Loucy (cell line): ENCODE measurements around the gene MCHR1.

Experiments used
- EZH2phosphoT487 ChIP-seq: fragments of 200-600 bp; IDR thresholded peaks from 2 replicates; pipeline ENCODE4 v1.6.1; 2018; ENCODE audit warnings: antibody characterized with exemption, mild to moderate bottlenecking, moderate library complexity, borderline replicate concordance
- TF ChIP-seq, protein P1 (sequence below): fragments of 200-600 bp; sonication (generic); conservative IDR thresholded peaks from 2 replicates; pipeline ENCODE4 v1.5.1; 2014; ENCODE audit warnings: mild to moderate bottlenecking, antibody characterized with exemption, low read length

DNA sequence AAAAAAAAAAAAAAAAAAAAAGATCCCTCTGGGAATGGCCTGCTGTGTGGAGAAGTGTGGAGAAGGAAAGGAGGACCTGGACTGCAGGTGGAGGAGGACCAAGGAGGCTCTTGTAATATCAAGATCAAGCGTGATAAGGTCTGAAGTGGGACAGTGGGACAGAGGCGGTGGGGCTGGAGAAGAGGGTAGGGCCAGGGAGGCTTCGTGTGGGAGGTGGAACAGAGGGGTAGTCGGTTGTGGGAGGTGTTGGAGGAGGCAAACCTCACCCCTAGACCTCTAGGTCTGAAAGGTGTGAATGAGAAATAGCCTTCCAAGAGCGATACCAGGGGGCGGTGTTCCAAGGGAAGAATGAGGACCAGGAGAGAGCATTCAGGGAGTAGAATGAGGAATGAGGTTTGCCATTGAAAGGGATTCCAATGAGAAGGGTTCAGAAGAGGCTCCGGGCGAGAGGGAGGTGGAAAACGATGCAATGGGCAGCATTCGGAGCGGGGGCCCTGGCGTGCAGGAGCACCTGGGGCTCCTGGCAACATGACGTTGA is 44.2 kb downstream of the MCHR1 start:
- TF ChIP-seq, protein P1, sequence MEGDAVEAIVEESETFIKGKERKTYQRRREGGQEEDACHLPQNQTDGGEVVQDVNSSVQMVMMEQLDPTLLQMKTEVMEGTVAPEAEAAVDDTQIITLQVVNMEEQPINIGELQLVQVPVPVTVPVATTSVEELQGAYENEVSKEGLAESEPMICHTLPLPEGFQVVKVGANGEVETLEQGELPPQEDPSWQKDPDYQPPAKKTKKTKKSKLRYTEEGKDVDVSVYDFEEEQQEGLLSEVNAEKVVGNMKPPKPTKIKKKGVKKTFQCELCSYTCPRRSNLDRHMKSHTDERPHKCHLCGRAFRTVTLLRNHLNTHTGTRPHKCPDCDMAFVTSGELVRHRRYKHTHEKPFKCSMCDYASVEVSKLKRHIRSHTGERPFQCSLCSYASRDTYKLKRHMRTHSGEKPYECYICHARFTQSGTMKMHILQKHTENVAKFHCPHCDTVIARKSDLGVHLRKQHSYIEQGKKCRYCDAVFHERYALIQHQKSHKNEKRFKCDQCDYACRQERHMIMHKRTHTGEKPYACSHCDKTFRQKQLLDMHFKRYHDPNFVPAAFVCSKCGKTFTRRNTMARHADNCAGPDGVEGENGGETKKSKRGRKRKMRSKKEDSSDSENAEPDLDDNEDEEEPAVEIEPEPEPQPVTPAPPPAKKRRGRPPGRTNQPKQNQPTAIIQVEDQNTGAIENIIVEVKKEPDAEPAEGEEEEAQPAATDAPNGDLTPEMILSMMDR, result no peak
- no peak for TF ChIP-seq EZH2phosphoT487
